ENCODE data around the gene NDRG4. TPM values are rescaled to one million over a fixed set of nuclear protein-coding genes. Genes with fewer than 3 reads are reported as not detected.

NDRG4 gene
- total and polyA plus RNA-seq, 12 donors, result 139 to 952 (median 336) TPM

DNA sequence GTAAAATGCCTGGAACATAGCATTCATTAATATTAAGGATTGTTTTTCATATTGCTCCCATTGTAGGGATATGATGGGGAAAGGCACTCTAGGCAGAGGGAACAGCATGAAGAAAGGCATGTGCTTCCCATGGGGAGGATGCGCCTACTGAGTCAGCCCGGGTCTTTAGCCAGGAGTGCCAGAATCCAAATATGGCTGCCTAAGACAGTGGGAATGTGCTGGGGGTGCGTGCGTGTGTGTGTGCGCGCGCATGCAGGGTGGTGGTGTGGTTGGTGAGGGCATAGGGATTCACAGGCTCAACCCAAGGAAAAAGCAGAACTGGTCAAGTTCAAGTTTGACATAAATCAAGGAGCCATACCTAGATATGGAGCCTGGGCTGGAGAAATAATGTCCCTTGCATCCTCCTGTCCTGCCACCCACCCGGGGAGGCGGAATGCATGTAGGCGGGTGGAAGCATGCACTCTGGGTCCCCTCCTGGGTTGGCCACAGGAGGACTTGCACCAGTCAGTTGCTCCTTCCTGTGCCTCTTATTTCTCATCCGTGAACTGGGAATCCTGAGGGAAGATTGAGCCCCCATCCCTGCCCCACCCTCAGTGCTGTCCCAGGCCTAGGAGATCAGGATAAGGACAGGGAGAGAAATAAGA lies 18.6 kb upstream of the NDRG4 start:
- 91 to 98% (median 95%) methylated on average over 7 to 11 of the region's 11 CpGs for WGBS, 4 donors
- Histone ChIP-seq H3K4me3 (no peak overlapping the region), H3K4me1 (replicated peaks in 1 of 2) (peaks cover 13 to 33% of the 10 kb centered on the region in 2 donors), H3K27me3 (no peaks in the 10 kb centered on the region), H3K9me3 (replicated peaks in 1 of 3) (no peaks in the 10 kb centered on the region), H3K27ac (peak overlapping the region in 2 of 5 donors; percentile 62 to 72), H3K36me3 (replicated peaks in 1 of 2) (no peaks in the 10 kb centered on the region)
- intact Hi-C loops (cut with DNase I), result no loop called here
- TF ChIP-seq, protein P1, sequence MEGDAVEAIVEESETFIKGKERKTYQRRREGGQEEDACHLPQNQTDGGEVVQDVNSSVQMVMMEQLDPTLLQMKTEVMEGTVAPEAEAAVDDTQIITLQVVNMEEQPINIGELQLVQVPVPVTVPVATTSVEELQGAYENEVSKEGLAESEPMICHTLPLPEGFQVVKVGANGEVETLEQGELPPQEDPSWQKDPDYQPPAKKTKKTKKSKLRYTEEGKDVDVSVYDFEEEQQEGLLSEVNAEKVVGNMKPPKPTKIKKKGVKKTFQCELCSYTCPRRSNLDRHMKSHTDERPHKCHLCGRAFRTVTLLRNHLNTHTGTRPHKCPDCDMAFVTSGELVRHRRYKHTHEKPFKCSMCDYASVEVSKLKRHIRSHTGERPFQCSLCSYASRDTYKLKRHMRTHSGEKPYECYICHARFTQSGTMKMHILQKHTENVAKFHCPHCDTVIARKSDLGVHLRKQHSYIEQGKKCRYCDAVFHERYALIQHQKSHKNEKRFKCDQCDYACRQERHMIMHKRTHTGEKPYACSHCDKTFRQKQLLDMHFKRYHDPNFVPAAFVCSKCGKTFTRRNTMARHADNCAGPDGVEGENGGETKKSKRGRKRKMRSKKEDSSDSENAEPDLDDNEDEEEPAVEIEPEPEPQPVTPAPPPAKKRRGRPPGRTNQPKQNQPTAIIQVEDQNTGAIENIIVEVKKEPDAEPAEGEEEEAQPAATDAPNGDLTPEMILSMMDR (IDR thresholded peaks at IDR 0.05), result no peak
- TF ChIP-seq POLR2A (IDR thresholded peaks at IDR 0.05), result no peak
- no peak for DNase-seq

- peak in 5 of 7 donors; percentile 51 to 76 (median 65) for DNase-seq
- Histone ChIP-seq H3K36me3 (replicated peaks in 1 of 2) (no peaks in the 10 kb centered on the region), H3K9me3 (replicated peaks in 1 of 3) (no peaks in the 10 kb centered on the region), H3K4me1 (replicated peaks in 1 of 2) (peaks cover 14 to 27% of the 10 kb centered on the region in 2 donors), H3K27me3 (no peaks in the 10 kb centered on the region), H3K4me3 (no peak overlapping the region), H3K27ac (peak overlapping the region in 2 of 5 donors; percentile 62 to 72)
- 52 to 67% (median 58%) methylated on average over 4 to 8 of the region's 8 CpGs for WGBS, 4 donors
- intact Hi-C loops (cut with DNase I), result no loop called here
- no peak for TF ChIP-seq POLR2A (IDR thresholded peaks at IDR 0.05)
- TF ChIP-seq, protein P1 (IDR thresholded peaks at IDR 0.05), result no peak
Measured at GRCh38 chr16:58481931-58482330, 18.0 kb upstream of the NDRG4 start.

GRCh38 chr16:58485184-58485887 lies 14.6 kb upstream of the NDRG4 start:
- peak overlapping the region in 1 of 5 donors; percentile 21 for H3K27ac ChIP-seq
- intact Hi-C loops (cut with DNase I), result loop anchor here (5.0 kb wide), 1 partner anchor 148 kb away; no protein-coding TSS in a partner anchor
- no peak for DNase-seq
- H3K27me3 ChIP-seq, result no peaks in the 10 kb centered on the region
- H3K4me1 ChIP-seq (replicated peaks in 1 of 2), result peaks cover 33 to 36% of the 10 kb centered on the region in 2 donors
- H3K36me3 ChIP-seq (replicated peaks in 1 of 2), result no peaks in the 10 kb centered on the region
- no peak overlapping the region for H3K4me3 ChIP-seq
- H3K9me3 ChIP-seq (replicated peaks in 1 of 3), result no peaks in the 10 kb centered on the region
- no peak for TF ChIP-seq POLR2A (IDR thresholded peaks at IDR 0.05)
- TF ChIP-seq, protein P1 (IDR thresholded peaks at IDR 0.05), result no peak
- 74 to 83% (median 80%) methylated on average over 11 of the region's 11 CpGs for WGBS, 4 donors

DNA sequence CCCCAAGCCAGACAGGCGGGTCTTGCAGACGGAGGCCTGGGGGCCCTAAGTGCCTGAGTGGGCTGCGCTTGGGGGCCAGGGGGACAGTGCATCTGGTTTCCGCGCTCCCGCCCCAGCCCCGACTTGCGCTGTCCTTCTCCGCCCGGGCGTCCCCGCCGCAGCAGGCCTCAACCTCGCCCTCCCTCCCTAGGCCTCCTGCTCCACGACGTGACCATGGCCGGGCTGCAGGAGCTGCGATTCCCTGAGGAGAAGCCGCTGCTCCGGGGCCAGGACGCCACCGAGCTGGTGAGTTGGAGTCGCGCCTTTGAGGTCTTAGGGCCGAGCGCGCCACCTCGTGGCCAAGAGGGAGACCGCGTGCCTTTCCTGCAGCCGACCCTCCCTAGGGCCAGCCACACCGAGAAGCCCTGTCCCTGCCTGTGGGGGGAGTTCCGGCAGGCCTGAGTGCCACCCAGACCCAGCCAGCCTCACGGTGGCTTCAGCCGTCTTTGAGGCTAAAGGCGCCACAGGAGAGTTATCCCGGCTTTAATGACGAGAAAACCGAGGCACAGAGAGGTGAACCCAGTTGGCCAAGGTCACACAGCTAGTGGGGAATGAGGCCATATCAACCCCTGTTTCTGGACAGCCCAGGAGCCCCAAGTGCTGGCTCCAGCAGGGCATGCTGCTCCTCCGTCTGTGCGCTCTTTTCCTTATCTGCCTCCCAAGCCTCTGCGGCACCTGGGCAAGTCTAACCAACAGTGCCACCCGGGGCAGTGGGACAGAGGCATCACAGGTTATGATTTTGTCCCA lies 12.2 kb upstream of the NDRG4 start:
- intact Hi-C loops (cut with DNase I), result loop anchor here (5.0 kb wide), 1 partner anchor 150 kb away; no protein-coding TSS in a partner anchor
- Histone ChIP-seq H3K36me3 (replicated peaks in 1 of 2) (no peaks in the 10 kb centered on the region), H3K27me3 (no peaks in the 10 kb centered on the region), H3K27ac (peak overlapping the region in 4 of 5 donors; percentile 20 to 76 (median 57)), H3K9me3 (replicated peaks in 1 of 3) (no peaks in the 10 kb centered on the region), H3K4me3 (no peak overlapping the region), H3K4me1 (replicated peaks in 1 of 2) (peaks cover 25 to 27% of the 10 kb centered on the region in 2 donors)
- WGBS, 4 donors, result 13 to 40% (median 20%) methylated on average over 10 to 43 of the region's 43 CpGs
- peak; percentile 88 to 95 (median 94) for DNase-seq
- peak in 1 of 2 donors; percentile 20 for TF ChIP-seq POLR2A (IDR thresholded peaks at IDR 0.05)
- TF ChIP-seq, protein P1 (IDR thresholded peaks at IDR 0.05), result peak; percentile 86 to 97 (median 96)
